Body of pancreas (tissue), 4 donors: ENCODE results near the gene AUTS2.

Source experiments
- CTCF ChIP-seq, 7 experiments: fragments of 450-650 bp in 4 of 7; fragments of 200-600 bp in 3 of 7; sonication (generic) in 3 of 7; IDR thresholded peaks; one replicate each; pipeline ENCODE4 v1.5.1; 2016 to 2019; ENCODE audit warnings: antibody characterized with exemption in 7 of 7
- POLR2A ChIP-seq, 3 donors: fragments of 450-650 bp; IDR thresholded peaks; one replicate each; pipeline ENCODE4 v1.6.1; 2016; ENCODE audit warnings: antibody characterized with exemption in 3 of 3, mild to moderate bottlenecking in 2 of 3

DNA sequence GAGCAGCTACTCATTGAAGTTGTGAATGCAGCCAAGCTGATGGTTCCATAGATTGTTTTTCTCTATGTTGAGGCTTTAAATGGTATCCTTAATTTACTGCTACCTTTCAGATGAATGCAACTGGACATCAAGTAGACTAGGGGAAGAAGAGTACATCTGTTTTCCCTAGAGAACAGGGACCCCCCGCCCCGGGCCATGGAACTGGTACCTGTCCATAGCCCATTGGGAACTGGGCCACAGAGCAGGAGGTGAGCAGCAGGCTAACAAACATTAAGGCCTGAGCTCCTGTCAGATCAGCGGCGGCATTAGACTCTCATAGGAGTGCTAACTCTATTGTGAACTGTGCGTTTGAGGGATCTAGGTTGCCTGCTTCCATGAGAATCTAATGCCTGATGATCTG is 391.3 kb downstream of the AUTS2 start:
- TF ChIP-seq POLR2A (IDR thresholded peaks at IDR 0.05) (no peak), CTCF (IDR thresholded peaks at IDR 0.05) (no peak)
